ENCODE results near the gene CELF4.

- no peak for TF ChIP-seq CTCF (IDR thresholded peaks at IDR 0.05)
- TF ChIP-seq POLR2A (IDR thresholded peaks at IDR 0.05): no peak
Measured at GRCh38 chr18:37265382-37265781, 300.2 kb downstream of the CELF4 start.

Measured in body of pancreas (tissue), 4 donors.